Coronary artery (tissue), 2 donors: ENCODE results near the gene CD209.

Source experiments
- DNase-seq: peaks from one replicate; pipeline ENCODE4 v3.0.0-alpha.2; 2017; ENCODE audit warnings: low spot score
- H3K27ac ChIP-seq, 2 donors: fragments of 200-600 bp; sonication (generic); one replicate each; pipeline ENCODE4 v1.5.1; 2016 to 2019
- H3K4me3 ChIP-seq: fragments of 200-600 bp; sonication (generic); 2 replicates; pipeline ENCODE4 v1.5.1; 2016; ENCODE audit warnings: mild to moderate bottlenecking, moderate library complexity
- CTCF ChIP-seq: fragments of 200-600 bp; sonication (generic); IDR thresholded peaks from one replicate; pipeline ENCODE4 v1.5.1; 2019; ENCODE audit warnings: antibody characterized with exemption

CD209 gene

DNA sequence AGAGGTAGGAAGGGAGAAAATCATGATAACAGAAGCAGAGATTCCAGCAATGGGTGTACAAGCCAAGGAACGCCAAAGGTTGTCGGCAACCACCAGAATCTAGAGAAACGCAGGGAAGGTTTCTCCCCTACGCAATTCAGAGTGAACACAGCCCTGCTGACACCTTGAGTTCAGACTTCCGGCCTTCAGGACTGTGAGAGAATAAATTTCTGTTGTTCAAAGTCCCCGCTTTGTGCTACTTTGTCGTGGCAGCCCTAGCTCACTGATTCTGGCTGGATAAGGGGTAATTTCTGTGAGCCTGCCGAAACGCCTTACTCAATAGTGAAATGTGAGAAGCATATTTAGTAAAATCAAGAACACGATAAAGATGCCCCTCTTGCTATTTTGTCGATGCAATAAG is 10.1 kb downstream of the CD209 start:
- Histone ChIP-seq H3K4me3 (no peak overlapping the region), H3K27ac (no peak overlapping the region)
- TF ChIP-seq CTCF: no peak
- DNase-seq: no peak

GRCh38 chr19:7736148-7736547 is 11.2 kb downstream of the CD209 start:
- TF ChIP-seq CTCF: no peak
- H3K27ac ChIP-seq: no peak overlapping the region
- H3K4me3 ChIP-seq: no peak overlapping the region
- DNase-seq: no peak

DNA sequence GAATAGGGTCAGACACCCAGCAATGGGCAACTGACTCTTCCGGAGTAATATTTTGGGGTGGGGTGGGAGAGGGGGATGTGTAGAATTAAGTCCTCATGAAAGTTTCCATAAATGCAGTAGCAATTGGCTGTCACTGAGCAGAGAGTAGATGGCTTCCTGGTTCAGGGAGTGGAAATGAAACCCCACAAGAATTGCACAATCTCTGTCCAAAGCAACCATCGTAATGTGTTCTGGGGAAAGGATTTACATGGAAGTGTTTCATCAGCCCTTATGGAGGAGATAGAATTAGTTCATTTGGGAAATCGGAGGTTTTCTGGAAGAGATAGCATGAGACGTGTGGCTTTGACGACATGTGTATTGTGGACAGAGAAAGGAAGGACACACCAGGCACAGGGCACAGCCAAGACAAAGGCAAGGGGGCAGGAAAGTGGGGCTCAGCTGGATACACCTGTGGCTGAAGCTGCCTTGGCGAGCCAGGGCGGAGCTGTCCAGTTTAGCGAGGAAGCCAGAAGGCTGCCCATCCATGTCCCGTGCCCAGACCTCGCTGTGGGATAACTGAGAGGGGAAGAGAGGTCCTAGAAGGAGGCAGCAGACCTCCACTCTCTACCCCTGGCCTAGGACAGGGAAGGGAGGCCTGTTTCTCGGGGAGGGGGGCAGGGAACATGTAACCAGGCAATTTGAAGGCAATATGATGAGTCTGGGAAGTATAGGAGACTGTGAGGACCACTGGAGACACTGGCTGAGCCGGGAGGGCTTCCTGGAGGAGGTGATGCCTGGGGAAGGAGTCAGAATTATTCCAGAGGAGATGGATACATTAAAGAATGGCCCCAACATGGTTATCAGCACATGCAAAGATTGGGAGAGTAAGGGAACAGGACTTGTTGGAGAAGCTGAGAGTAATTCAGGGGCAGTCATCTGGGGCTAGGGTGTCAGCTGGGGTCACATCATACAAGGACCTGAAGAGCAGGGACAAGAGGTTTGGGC is 12.8 kb downstream of the CD209 start:
- no peak for DNase-seq
- Histone ChIP-seq H3K4me3 (no peak overlapping the region), H3K27ac (peak overlapping the region in 1 of 2 donors; percentile 62)
- TF ChIP-seq CTCF: no peak

GRCh38 chr19:7733376-7733775 is 14.0 kb downstream of the CD209 start:
- no peak for DNase-seq
- Histone ChIP-seq H3K27ac (no peak overlapping the region), H3K4me3 (no peak overlapping the region)
- no peak for TF ChIP-seq CTCF

DNA sequence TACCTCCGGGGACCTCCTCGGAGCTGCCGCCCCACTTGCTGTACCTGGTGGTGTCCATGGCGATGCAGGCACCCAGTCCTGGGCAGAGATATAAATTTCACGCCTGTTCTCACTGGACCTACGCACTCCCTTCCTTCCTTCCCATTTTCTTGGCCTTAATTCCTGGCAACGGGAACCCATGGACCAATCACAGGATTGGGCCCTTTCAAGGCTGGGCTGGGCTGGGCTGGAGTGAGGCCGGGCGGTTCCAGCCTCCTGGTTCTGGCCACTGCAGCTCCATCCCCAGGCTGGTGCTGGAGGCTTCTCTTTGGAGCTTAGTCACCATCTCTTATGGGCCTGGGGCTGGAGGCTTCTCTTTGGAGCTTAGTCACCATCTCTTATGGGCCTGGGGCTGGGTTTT is 15.3 kb downstream of the CD209 start, which contains the start of gene CLEC4G:
Gene CLEC4G (minus strand): TSS at position 66 of the 400 bp plus-strand sequence. CDS start 8 bp downstream, at position 58.
- Histone ChIP-seq H3K27ac (no peak within 1 kb of the TSS), H3K4me3 (no peak within 1 kb of the TSS)
- no peak for TF ChIP-seq CTCF
- DNase-seq: no peak

DNA sequence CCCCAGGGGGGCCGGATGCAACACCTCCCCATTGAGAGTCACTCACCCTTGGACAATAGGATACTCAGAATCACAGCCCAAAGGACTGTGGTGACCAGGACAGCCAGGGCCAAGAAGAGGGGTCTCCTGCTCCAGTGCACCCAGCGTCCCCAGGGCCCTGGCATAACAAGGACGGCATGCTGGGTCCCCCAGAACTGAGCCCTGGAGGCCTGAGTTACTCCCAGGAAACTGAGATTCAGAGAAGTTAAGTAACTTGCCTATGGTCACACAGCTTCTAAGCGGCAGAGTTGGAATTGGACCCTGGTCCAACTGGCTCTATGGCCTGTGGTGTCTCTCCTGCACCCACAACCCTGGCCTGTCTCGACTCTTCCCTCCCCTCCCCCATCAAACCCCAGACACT is 15.7 kb downstream of the CD209 start:
- no peak overlapping the region for H3K27ac ChIP-seq
- no peak for DNase-seq
- TF ChIP-seq CTCF: no peak
- no peak overlapping the region for H3K4me3 ChIP-seq

DNA sequence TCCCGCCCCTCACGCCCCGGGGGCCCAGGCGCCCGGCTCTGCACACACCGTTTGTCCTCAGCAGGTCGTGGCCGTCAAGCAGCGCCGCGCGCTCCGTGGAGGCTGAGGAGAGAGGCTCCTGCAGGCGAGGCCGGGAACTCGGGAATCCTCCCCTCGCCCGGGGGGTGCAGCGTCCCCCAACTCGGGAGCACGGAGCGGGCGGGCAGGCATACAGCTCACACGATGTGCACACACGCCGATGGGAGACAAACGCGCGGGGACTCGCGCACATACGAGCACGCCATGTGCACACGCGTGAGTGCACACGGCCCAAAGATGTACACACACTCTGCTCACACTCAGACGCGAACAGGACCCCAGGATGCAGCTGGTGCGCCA is 16.1 kb downstream of the CD209 start:
- Histone ChIP-seq H3K4me3 (no peak overlapping the region), H3K27ac (no peak overlapping the region)
- no peak for TF ChIP-seq CTCF
- DNase-seq: no peak
